H1 (cell line): Measurements from ENCODE around the gene ELFN1. TPM values are rescaled to one million over a fixed set of nuclear protein-coding genes. Genes with fewer than 3 reads are reported as not detected.

Source experiments
- CTCF ChIA-PET: fragments of 300-600 bp; sonication (Branson Sonifier 250); formaldehyde crosslinking; loops from one replicate; lab custom pipeline; 2021; ENCODE audit not compliant: partially characterized antibody; lab: Charles Lee
- POLR2A ChIA-PET: fragments of 300-600 bp; sonication (Branson Sonifier 250); formaldehyde crosslinking; loops from one replicate; lab custom pipeline; 2021; ENCODE audit warnings: inconsistent platforms; ENCODE audit not compliant: partially characterized antibody; lab: Charles Lee
- DNase-seq, 2 experiments: peaks; one replicate each; pipeline versions ENCODE4 v3.0.0 to v3.0.0-alpha.2; 2010 to 2022; ENCODE audit warnings: low spot score in 2 of 2, low read depth in 1 of 2, mixed read lengths in 1 of 2
- FAIRE-seq: peaks from 2 replicates; lab custom pipeline; 2011; peaks lifted over from hg19 to GRCh38; lab: Jason Lieb, UNC
- H2AFZ ChIP-seq: 2 replicates; pipeline ENCODE4 v1.8.1; 2012; ENCODE audit warnings: low read length, inconsistent platforms
- H2AK5ac ChIP-seq: 2 replicates; pipeline ENCODE4 v1.6.1; 2013; ENCODE audit warnings: low read depth, low read length
- H2BK120ac ChIP-seq: replicated peaks from 2 replicates; pipeline ENCODE3; 2013; ENCODE audit warnings: low read depth, low read length, inconsistent platforms
- H2BK12ac ChIP-seq: 2 replicates; pipeline ENCODE4 v1.6.1; 2013; ENCODE audit warnings: low read depth, low read length
- H2BK15ac ChIP-seq: 2 replicates; pipeline ENCODE4 v1.6.1; 2013; ENCODE audit warnings: low read length
- H2BK20ac ChIP-seq: 2 replicates; pipeline ENCODE4 v1.6.1; 2013; ENCODE audit warnings: low read length
- H2BK5ac ChIP-seq: 2 replicates; pipeline ENCODE4 v1.6.1; 2013; ENCODE audit warnings: low read depth, low read length
- H3K14ac ChIP-seq: 2 replicates; pipeline ENCODE4 v1.6.1; 2013; ENCODE audit warnings: inconsistent platforms; ENCODE audit not compliant: insufficient read length
- H3K18ac ChIP-seq: 2 replicates; pipeline ENCODE4 v1.6.1; 2013; ENCODE audit warnings: low read length; ENCODE audit errors: extremely low read depth
- H3K23ac ChIP-seq: 2 replicates; pipeline ENCODE4 v1.6.1; 2013; ENCODE audit warnings: inconsistent platforms; ENCODE audit not compliant: insufficient read length
- H3K23me2 ChIP-seq: 2 replicates; pipeline ENCODE4 v1.6.1; 2013; ENCODE audit warnings: low read depth, low read length
- H3K27ac ChIP-seq: 2 replicates; pipeline ENCODE4 v1.6.1; 2011; ENCODE audit warnings: low read depth, low read length, inconsistent platforms
- H3K27me3 ChIP-seq, 4 experiments: replicated peaks in 1 of 4; 1 replicate in 1 of 4; 2 replicates in 3 of 4; pipeline versions ENCODE4 v1.6.1 to v1.8.1; 2011 to 2013; ENCODE audit warnings: low read length in 3 of 4, mild to moderate bottlenecking in 3 of 4, inconsistent platforms in 2 of 4, mixed read lengths in 2 of 4, moderate library complexity in 1 of 4; ENCODE audit not compliant: control insufficient read depth in 3 of 4, insufficient read depth in 3 of 4; ENCODE audit errors: extremely low read depth in 1 of 4
- H3K36me3 ChIP-seq, 4 experiments: 2 replicates each; pipeline versions ENCODE4 v1.6.1 to v1.8.1; 2011 to 2013; ENCODE audit warnings: mild to moderate bottlenecking in 4 of 4, low read length in 3 of 4, moderate library complexity in 2 of 4, control low read depth in 1 of 4, inconsistent platforms in 1 of 4; ENCODE audit not compliant: insufficient read depth in 4 of 4, control insufficient read depth in 2 of 4
- H3K4ac ChIP-seq: replicated peaks from 2 replicates; pipeline ENCODE3; 2013; ENCODE audit warnings: low read length, low read depth, mixed read lengths, inconsistent platforms; ENCODE audit not compliant: insufficient read length
- H3K4me1 ChIP-seq, 4 experiments: replicated peaks in 1 of 4; 1 replicate in 1 of 4; 2 replicates in 3 of 4; pipeline versions ENCODE4 v1.6.1 to v1.8.1; 2011 to 2013; ENCODE audit warnings: low read length in 3 of 4, inconsistent platforms in 2 of 4, mixed read lengths in 1 of 4; ENCODE audit not compliant: insufficient read depth in 4 of 4, control insufficient read depth in 3 of 4
- H3K4me2 ChIP-seq, 2 experiments: 2 replicates each; pipeline versions ENCODE4 v1.6.1 to v1.8.1; 2011 to 2013; ENCODE audit warnings: low read depth in 2 of 2, low read length in 2 of 2, control low read depth in 1 of 2, inconsistent platforms in 1 of 2, mild to moderate bottlenecking in 1 of 2; ENCODE audit not compliant: insufficient read depth in 1 of 2
- H3K4me3 ChIP-seq, 4 experiments: fragments of 200-600, 300-600 bp in 1 of 4; sonication (generic), shearing (Covaris generic), sonication (Bioruptor Twin) in 1 of 4; 2 replicates each; pipeline versions ENCODE4 v1.5.1 to v1.8.1; 2011 to 2016; ENCODE audit warnings: low read length in 4 of 4, low read depth in 3 of 4, control low read depth in 2 of 4, inconsistent platforms in 2 of 4, mild to moderate bottlenecking in 2 of 4, mixed read lengths in 1 of 4, moderate library complexity in 1 of 4; ENCODE audit not compliant: insufficient read depth in 2 of 4; ENCODE audit errors: extremely low read depth in 1 of 4
- H3K56ac ChIP-seq: replicated peaks from 2 replicates; pipeline ENCODE3; 2013; ENCODE audit warnings: low read depth, mild to moderate bottlenecking, mixed read lengths, low read length, inconsistent platforms; ENCODE audit not compliant: insufficient read length
- H3K79me1 ChIP-seq: 2 replicates; pipeline ENCODE4 v1.6.1; 2013; ENCODE audit warnings: low read depth, low read length, control low read depth
- H3K79me2 ChIP-seq, 2 experiments: 2 replicates each; pipeline versions ENCODE4 v1.6.1 to v1.8.1; 2012 to 2013; ENCODE audit warnings: low read length in 2 of 2, mild to moderate bottlenecking in 2 of 2, inconsistent platforms in 1 of 2; ENCODE audit not compliant: insufficient read depth in 2 of 2, control insufficient read depth in 1 of 2
- H3K9ac ChIP-seq, 4 experiments: replicated peaks in 1 of 4; 1 replicate in 1 of 4; 2 replicates in 3 of 4; pipeline versions ENCODE4 v1.6.1 to v1.8.1; 2011 to 2013; ENCODE audit warnings: low read depth in 3 of 4, low read length in 3 of 4, control low read depth in 2 of 4, mild to moderate bottlenecking in 2 of 4, moderate library complexity in 2 of 4, inconsistent platforms in 1 of 4; ENCODE audit errors: extremely low read depth in 1 of 4
- H3K9me3 ChIP-seq, 2 experiments: 2 replicates each; pipeline versions ENCODE4 v1.6.1 to v1.8.1; 2012 to 2013; ENCODE audit warnings: mild to moderate bottlenecking in 2 of 2, moderate library complexity in 2 of 2, control low read depth in 1 of 2, inconsistent platforms in 1 of 2, low read depth in 1 of 2, low read length in 1 of 2, mixed read lengths in 1 of 2; ENCODE audit not compliant: insufficient read depth in 2 of 2
- H4K20me1 ChIP-seq, 2 experiments: replicated peaks in 1 of 2; 2 replicates each; pipeline versions ENCODE3 to v1.8.1; 2011 to 2013; ENCODE audit warnings: inconsistent platforms in 2 of 2, low read length in 2 of 2, mild to moderate bottlenecking in 1 of 2; ENCODE audit not compliant: insufficient read depth in 2 of 2, control insufficient read depth in 1 of 2
- H4K5ac ChIP-seq: 2 replicates; pipeline ENCODE4 v1.6.1; 2013; ENCODE audit warnings: low read length, low read depth, mixed read lengths, inconsistent platforms; ENCODE audit not compliant: insufficient read length
- H4K8ac ChIP-seq: 2 replicates; pipeline ENCODE4 v1.8.0; 2013; ENCODE audit warnings: mild to moderate bottlenecking, moderate library complexity, low read length, inconsistent platforms; ENCODE audit not compliant: insufficient read depth; ENCODE audit errors: extremely low read depth
- H4K91ac ChIP-seq: replicated peaks from 2 replicates; pipeline ENCODE3; 2013; ENCODE audit warnings: low read length, mixed read lengths, inconsistent platforms; ENCODE audit not compliant: insufficient read length
- GABPA ChIP-seq: IDR thresholded peaks from 2 replicates; pipeline ENCODE4 v1.6.1; 2011; ENCODE audit warnings: mild to moderate bottlenecking, low read length, moderate library complexity, borderline replicate concordance; ENCODE audit not compliant: insufficient read depth
- HDAC2 ChIP-seq, 2 experiments: fragments of 300-600 bp in 1 of 2; sonication (generic) in 1 of 2; IDR thresholded peaks; 2 replicates each; pipeline ENCODE4 v1.6.1; 2011 to 2012; ENCODE audit warnings: low read depth in 2 of 2, low read length in 2 of 2, mild to moderate bottlenecking in 2 of 2, moderate library complexity in 2 of 2, borderline replicate concordance in 1 of 2, inconsistent platforms in 1 of 2
- HDAC6 ChIP-seq: IDR thresholded peaks from one replicate; pipeline ENCODE4 v1.7.1; 2012; ENCODE audit warnings: low read depth, mild to moderate bottlenecking, inconsistent platforms, low read length, moderate library complexity
- JUN ChIP-seq: IDR thresholded peaks from 2 replicates; pipeline ENCODE4 v1.6.1; 2011; ENCODE audit warnings: low read depth, mild to moderate bottlenecking, improper control_type of control experiment, low read length
- NRF1 ChIP-seq: IDR thresholded peaks from 2 replicates; pipeline ENCODE4 v1.6.1; 2011; ENCODE audit warnings: mild to moderate bottlenecking, low read depth, low read length, improper control_type of control experiment
- SIX5 ChIP-seq: IDR thresholded peaks from 2 replicates; pipeline ENCODE4 v1.6.1; 2011; ENCODE audit warnings: mild to moderate bottlenecking, low read depth, low read length
- TAF1 ChIP-seq: IDR thresholded peaks from 2 replicates; pipeline ENCODE4 v1.6.1; 2011; ENCODE audit warnings: mild to moderate bottlenecking, low read depth, low read length
- YY1 ChIP-seq: IDR thresholded peaks from 2 replicates; pipeline ENCODE4 v1.6.1; 2011; ENCODE audit warnings: low read depth, mild to moderate bottlenecking, low read length
- WGBS, 2 experiments: shearing (Covaris generic) in 1 of 2; methylation state at CpG; one replicate each; pipeline versions ENCODE4 v1.1.6 to v1.1.7; 2013 to 2015; ENCODE audit warnings: low lambda C conversion rate in 2 of 2, mixed read lengths in 2 of 2, inconsistent platforms in 1 of 2, low coverage in 1 of 2, missing lambda C conversion rate in 1 of 2; ENCODE audit not compliant: insufficient replicate concordance in 2 of 2, insufficient coverage in 1 of 2, insufficient read length in 1 of 2; ENCODE audit errors: extremely low coverage in 1 of 2, missing lambda C conversion rate in 1 of 2; 5-methylcytosine and 5-hydroxymethylcytosine counted together
- polyA plus RNA-seq, 7 experiments: library from polyadenylated mRNA; depleted of rRNA in 3 of 7; stranded (reverse) in 5 of 7; unstranded in 2 of 7; fragments of >200 nt in 5 of 7; fragments of 200-250 nt in 2 of 7; gene quantifications; 1 replicate in 5 of 7; 2 replicates in 1 of 7; 4 replicates in 1 of 7; pipeline versions ENCODE4 v1.2.1 to v1.2.3, GENCODE V29; 2011 to 2013; ENCODE audit warnings: missing spikeins in 2 of 7, mixed read lengths in 2 of 7
- total RNA-seq: library from RNA; stranded (reverse); fragmentation: NEBNext Ultra II Directional; extraction: Animal tissue kit (Norgen Biotek cat#: 25700); gene quantifications from 2 replicates; pipeline ENCODE4 v1.2.1, GENCODE V29; 2021
- TF ChIP-seq, protein P1 (sequence below), 3 experiments: IDR thresholded peaks; 1 replicate in 2 of 3; 2 replicates in 1 of 3; pipeline versions ENCODE4 v1.5.1 to v1.6.1; 2011; ENCODE audit warnings: low read length in 3 of 3, mild to moderate bottlenecking in 3 of 3, inconsistent platforms in 2 of 3, low read depth in 1 of 3, moderate library complexity in 1 of 3; ENCODE audit not compliant: insufficient read depth in 1 of 3; ENCODE audit errors: control extremely low read depth in 1 of 3
- TF ChIP-seq, protein P2 (sequence below): IDR thresholded peaks from 2 replicates; pipeline ENCODE4 v1.6.1; 2011; ENCODE audit warnings: low read length, improper control_type of control experiment

The ELFN1 gene
- total and polyA plus RNA-seq, 2 of the 8 experiments (the other 6 are each of a cell fraction or from before 2014, with no cell fraction given) = 2.0 to 4.5 TPM

DNA sequence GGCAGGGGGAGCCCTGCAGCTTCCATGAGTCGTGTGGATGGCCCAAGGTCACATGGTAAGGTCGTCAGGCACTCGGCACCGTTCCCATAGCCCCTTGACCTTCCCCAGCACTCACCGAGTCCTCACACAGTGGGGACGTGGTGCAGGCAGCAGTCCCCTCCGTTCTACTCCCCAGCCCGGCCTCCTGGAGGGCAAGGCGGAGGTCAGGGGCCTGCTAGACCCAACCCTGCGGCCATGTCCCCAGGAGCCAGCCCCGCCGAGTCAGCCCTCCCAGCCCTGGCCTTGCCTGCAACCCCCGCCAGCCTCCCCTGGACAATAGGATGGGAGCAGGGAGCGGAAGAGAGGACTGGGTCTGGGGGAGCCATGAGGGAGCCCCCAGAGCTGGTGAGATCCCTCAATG lies 65.2 kb downstream of the ELFN1 start:
- Histone ChIP-seq H2BK20ac (no peak overlapping the region), H3K4me1 (peaks cover 0 to 3% (median 0%) of the 10 kb centered on the region in 4 experiments; a peak in 3 of 7 replicates), H2AK5ac (0 out of 2 replicates have a peak overlapping the region, but pooled peaks have one; percentile 24), H3K9me3 (no peaks in the 10 kb centered on the region), H3K79me2 (no peaks in the 10 kb centered on the region), H4K5ac (no peak overlapping the region), H2BK120ac (no peak overlapping the region), H2BK15ac (no peak overlapping the region), H3K23ac (no peak overlapping the region), H2BK12ac (no peak overlapping the region), H3K27me3 (no peaks in the 10 kb centered on the region; a peak in 1 of 7 replicates), H3K4me3 (no peak overlapping the region), H3K4ac (no peak overlapping the region), H3K36me3 (no peaks in the 10 kb centered on the region), H3K9ac (no peak overlapping the region), H3K27ac (no peak overlapping the region), H3K23me2 (no peaks in the 10 kb centered on the region), H4K20me1 (no peaks in the 10 kb centered on the region), H3K79me1 (no peaks in the 10 kb centered on the region), H3K14ac (no peak overlapping the region), H3K18ac (no peak overlapping the region; the same call in 1 of the 2 replicates), H2AFZ (no peak overlapping the region), H3K56ac (no peak overlapping the region), H2BK5ac (0 out of 2 replicates have a peak overlapping the region, but pooled peaks have one; percentile 16), H3K4me2 (no peak overlapping the region), H4K91ac (no peak overlapping the region), H4K8ac (no peak overlapping the region)
- POLR2A ChIA-PET = no interaction called here
- DNase-seq = no peak
- WGBS, 2 experiments = 71% methylated on average over 6 of the region's 14 CpGs; no CpG with 5 or more reads in 1 of the 2 experiments
- CTCF ChIA-PET = interaction anchor here (1.5 kb wide), 1 partner anchor 32 kb away, joined by 3 read pairs; no protein-coding TSS in a partner anchor
- no peak for FAIRE-seq
- TF ChIP-seq TAF1 (no peak), GABPA (no peak), SIX5 (no peak), JUN (no peak), HDAC2 (IDR thresholded peaks at IDR 0.05; ENCODE audit: borderline replicate concordance in 1 of 2, low read depth in 2 of 2, low read length in 2 of 2) (no peak), NRF1 (no peak), YY1 (no peak), HDAC6 (no peak)
- TF ChIP-seq, protein P1, sequence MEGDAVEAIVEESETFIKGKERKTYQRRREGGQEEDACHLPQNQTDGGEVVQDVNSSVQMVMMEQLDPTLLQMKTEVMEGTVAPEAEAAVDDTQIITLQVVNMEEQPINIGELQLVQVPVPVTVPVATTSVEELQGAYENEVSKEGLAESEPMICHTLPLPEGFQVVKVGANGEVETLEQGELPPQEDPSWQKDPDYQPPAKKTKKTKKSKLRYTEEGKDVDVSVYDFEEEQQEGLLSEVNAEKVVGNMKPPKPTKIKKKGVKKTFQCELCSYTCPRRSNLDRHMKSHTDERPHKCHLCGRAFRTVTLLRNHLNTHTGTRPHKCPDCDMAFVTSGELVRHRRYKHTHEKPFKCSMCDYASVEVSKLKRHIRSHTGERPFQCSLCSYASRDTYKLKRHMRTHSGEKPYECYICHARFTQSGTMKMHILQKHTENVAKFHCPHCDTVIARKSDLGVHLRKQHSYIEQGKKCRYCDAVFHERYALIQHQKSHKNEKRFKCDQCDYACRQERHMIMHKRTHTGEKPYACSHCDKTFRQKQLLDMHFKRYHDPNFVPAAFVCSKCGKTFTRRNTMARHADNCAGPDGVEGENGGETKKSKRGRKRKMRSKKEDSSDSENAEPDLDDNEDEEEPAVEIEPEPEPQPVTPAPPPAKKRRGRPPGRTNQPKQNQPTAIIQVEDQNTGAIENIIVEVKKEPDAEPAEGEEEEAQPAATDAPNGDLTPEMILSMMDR (IDR thresholded peaks at IDR 0.05; ENCODE audit: control extremely low read depth in 1 of 3, insufficient read depth in 1 of 3, low read depth in 1 of 3, low read length in 3 of 3) = no peak
- TF ChIP-seq, protein P2, sequence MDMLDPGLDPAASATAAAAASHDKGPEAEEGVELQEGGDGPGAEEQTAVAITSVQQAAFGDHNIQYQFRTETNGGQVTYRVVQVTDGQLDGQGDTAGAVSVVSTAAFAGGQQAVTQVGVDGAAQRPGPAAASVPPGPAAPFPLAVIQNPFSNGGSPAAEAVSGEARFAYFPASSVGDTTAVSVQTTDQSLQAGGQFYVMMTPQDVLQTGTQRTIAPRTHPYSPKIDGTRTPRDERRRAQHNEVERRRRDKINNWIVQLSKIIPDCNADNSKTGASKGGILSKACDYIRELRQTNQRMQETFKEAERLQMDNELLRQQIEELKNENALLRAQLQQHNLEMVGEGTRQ = no peak
